GM21723 (cell line): ENCODE results near the gene NDST4.

Source experiments
- ATAC-seq: cut with Tn5 transposase; IDR thresholded peaks from one replicate; pipeline ENCODE4 v1.9.1; 2021; ENCODE audit warnings: mild to moderate bottlenecking, moderate library complexity; ENCODE audit not compliant: unreplicated experiment

Gene NDST4

GRCh38 chr4:114921191-114921590 is 192.2 kb downstream of the NDST4 start:
- no peak for ATAC-seq

- no peak for ATAC-seq
These were observed 202.3 kb downstream of the NDST4 start for GRCh38 chr4:114911111-114911510.

- ATAC-seq, result no peak
These were observed 205.9 kb downstream of the NDST4 start for GRCh38 chr4:114907568-114907967.

GRCh38 chr4:114905017-114905416 is 208.4 kb downstream of the NDST4 start:
- ATAC-seq, result no peak

GRCh38 chr4:114900934-114901333 is 212.5 kb downstream of the NDST4 start:
- no peak for ATAC-seq

- ATAC-seq, result no peak
These were observed 222.6 kb downstream of the NDST4 start for GRCh38 chr4:114890773-114891172.

- ATAC-seq, result no peak
These were observed 226.7 kb downstream of the NDST4 start for GRCh38 chr4:114886761-114887160.

GRCh38 chr4:114883641-114884040 is 229.8 kb downstream of the NDST4 start:
- ATAC-seq, result no peak

- no peak for ATAC-seq
These were observed 233.3 kb downstream of the NDST4 start for GRCh38 chr4:114879916-114880669.

- no peak for ATAC-seq
These were observed 237.8 kb downstream of the NDST4 start for GRCh38 chr4:114875630-114876029.

GRCh38 chr4:114874321-114874720 is 239.1 kb downstream of the NDST4 start:
- ATAC-seq, result no peak

- peak; percentile 57 for ATAC-seq
These were observed 242.4 kb downstream of the NDST4 start for GRCh38 chr4:114870987-114871386.

- peak; percentile 38 for ATAC-seq
These were observed 246.3 kb downstream of the NDST4 start for GRCh38 chr4:114866901-114867670.

GRCh38 chr4:114864060-114864459 is 249.4 kb downstream of the NDST4 start:
- ATAC-seq, result no peak

GRCh38 chr4:114860786-114861185 is 252.6 kb downstream of the NDST4 start:
- ATAC-seq, result no peak

GRCh38 chr4:114857831-114858230 is 255.6 kb downstream of the NDST4 start:
- ATAC-seq, result no peak

GRCh38 chr4:114839986-114840385 is 273.4 kb downstream of the NDST4 start:
- peak; percentile 61 for ATAC-seq

- ATAC-seq, result no peak
These were observed 282.8 kb downstream of the NDST4 start for GRCh38 chr4:114830628-114831027.

GRCh38 chr4:114827651-114828050 is 285.8 kb downstream of the NDST4 start:
- no peak for ATAC-seq

- ATAC-seq, result no peak
These were observed 297.7 kb downstream of the NDST4 start for GRCh38 chr4:114815760-114816159.

GRCh38 chr4:114813961-114814360 is 299.5 kb downstream of the NDST4 start:
- no peak for ATAC-seq
